Measurements from ENCODE around the gene CEP41. TPM values are rescaled to one million over a fixed set of nuclear protein-coding genes. Genes with fewer than 3 reads are reported as not detected.

Gene CEP41
- total RNA-seq, 4 donors from 2014 or later = 1.5 to 22.3 (median 8.3) TPM

DNA sequence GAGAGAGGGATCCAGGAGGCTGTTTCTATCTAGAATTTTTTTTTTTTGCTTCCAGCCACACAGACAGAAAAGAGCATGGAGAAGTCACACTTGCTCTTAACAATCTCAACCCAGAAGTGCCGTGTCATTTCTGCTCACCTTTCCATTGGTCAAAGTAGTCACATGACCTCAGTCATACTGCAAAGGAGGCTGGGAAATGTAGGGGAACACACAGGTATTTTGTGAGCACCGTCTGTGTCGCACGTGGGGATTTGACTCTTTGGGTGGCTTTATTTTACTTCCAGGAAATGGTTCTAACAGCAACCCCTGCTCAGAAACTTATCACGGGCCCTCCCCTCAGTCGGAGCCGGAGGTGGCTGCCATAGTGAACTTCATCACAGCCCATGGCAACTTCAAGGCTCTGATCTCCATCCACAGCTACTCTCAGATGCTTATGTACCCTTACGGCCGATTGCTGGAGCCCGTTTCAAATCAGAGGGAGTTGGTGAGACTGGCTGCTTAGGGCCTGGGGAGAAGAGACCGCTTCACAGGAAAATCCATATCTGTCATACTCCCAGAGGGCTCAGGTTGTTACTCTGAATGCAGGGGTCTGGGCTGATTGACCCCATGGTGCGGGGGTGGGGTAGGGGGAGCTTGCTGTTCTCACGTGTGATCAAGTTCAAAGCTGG, 73.6 kb downstream of the CEP41 start:
- TF ChIP-seq, protein P1, sequence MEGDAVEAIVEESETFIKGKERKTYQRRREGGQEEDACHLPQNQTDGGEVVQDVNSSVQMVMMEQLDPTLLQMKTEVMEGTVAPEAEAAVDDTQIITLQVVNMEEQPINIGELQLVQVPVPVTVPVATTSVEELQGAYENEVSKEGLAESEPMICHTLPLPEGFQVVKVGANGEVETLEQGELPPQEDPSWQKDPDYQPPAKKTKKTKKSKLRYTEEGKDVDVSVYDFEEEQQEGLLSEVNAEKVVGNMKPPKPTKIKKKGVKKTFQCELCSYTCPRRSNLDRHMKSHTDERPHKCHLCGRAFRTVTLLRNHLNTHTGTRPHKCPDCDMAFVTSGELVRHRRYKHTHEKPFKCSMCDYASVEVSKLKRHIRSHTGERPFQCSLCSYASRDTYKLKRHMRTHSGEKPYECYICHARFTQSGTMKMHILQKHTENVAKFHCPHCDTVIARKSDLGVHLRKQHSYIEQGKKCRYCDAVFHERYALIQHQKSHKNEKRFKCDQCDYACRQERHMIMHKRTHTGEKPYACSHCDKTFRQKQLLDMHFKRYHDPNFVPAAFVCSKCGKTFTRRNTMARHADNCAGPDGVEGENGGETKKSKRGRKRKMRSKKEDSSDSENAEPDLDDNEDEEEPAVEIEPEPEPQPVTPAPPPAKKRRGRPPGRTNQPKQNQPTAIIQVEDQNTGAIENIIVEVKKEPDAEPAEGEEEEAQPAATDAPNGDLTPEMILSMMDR (IDR thresholded peaks at IDR 0.05) = no peak
- TF ChIP-seq POLR2A (IDR thresholded peaks at IDR 0.05) = no peak
- no peaks in the 10 kb centered on the region for H3K27me3 ChIP-seq
- no peak overlapping the region for H3K4me3 ChIP-seq
- peak overlapping the region in 1 of 2 donors; percentile 78 for H3K27ac ChIP-seq
- no peaks in the 10 kb centered on the region for H3K4me1 ChIP-seq
- H3K36me3 ChIP-seq = no peaks in the 10 kb centered on the region
- no peak for DNase-seq
- H3K9me3 ChIP-seq = no peaks in the 10 kb centered on the region
- intact Hi-C loops (cut with DNase I; ENCODE audit: low total_unique reads) = no loop called here

GRCh38 chr7:130366564-130366963, 74.3 kb downstream of the CEP41 start:
- intact Hi-C loops (cut with DNase I; ENCODE audit: low total_unique reads) = no loop called here
- Histone ChIP-seq H3K4me1 (no peaks in the 10 kb centered on the region), H3K27ac (peak overlapping the region; percentile 28 to 78), H3K9me3 (no peaks in the 10 kb centered on the region), H3K4me3 (no peak overlapping the region), H3K36me3 (no peaks in the 10 kb centered on the region), H3K27me3 (no peaks in the 10 kb centered on the region)
- peak in 1 of 2 donors; percentile 12 for DNase-seq
- TF ChIP-seq, protein P1 (IDR thresholded peaks at IDR 0.05) = no peak
- no peak for TF ChIP-seq POLR2A (IDR thresholded peaks at IDR 0.05)

DNA sequence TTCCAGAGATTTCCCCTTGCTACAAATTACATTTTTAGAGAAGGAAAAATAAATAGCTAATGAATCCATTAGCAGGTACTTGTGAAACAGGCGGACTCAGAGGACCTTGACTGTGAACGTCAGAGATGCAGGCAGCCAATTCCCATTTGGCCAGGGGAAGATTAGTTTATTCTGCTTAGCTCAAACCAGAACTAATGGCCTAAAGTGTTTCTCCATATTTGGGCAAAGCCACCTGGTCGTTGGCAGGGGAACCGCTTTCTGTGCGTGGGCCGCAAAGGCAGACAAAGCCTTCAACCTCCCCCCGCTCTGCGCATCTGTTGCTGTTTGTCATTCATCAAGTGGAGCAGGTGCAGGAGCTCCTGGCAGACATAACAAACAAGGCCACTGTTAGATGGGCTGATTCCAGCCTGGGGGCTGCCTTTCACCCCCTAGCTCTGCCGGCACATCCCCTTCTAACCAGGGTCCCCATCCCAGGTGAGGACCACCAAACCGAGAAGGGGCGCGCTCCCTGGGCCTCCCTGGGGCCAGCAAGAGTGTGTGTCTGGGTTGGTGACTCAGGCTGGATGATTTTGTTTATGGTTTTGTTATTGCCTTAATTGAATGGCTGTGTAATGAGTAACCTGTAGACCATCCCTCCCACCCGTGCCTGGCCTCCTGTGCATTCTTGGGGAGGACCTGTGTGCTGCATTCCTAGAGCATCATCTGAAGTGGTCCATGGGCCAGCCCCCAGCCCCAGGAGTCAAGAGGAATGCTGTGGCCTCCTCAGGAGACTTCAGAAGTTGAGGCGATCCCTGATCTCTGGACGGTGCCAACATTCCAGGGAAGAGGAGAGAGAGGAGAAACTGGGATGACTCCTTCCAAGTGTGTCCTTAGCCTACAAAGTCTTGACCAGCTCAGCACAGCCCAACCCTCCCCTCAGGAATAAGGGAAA, 75.0 kb downstream of the CEP41 start:
- Histone ChIP-seq H3K27me3 (no peaks in the 10 kb centered on the region), H3K27ac (peak overlapping the region; percentile 28 to 78), H3K4me1 (no peaks in the 10 kb centered on the region), H3K4me3 (no peak overlapping the region), H3K36me3 (no peaks in the 10 kb centered on the region), H3K9me3 (no peaks in the 10 kb centered on the region)
- TF ChIP-seq, protein P1 (IDR thresholded peaks at IDR 0.05) = no peak
- no peak for TF ChIP-seq POLR2A (IDR thresholded peaks at IDR 0.05)
- intact Hi-C loops (cut with DNase I; ENCODE audit: low total_unique reads) = no loop called here
- DNase-seq = peak; percentile 71 to 88

DNA sequence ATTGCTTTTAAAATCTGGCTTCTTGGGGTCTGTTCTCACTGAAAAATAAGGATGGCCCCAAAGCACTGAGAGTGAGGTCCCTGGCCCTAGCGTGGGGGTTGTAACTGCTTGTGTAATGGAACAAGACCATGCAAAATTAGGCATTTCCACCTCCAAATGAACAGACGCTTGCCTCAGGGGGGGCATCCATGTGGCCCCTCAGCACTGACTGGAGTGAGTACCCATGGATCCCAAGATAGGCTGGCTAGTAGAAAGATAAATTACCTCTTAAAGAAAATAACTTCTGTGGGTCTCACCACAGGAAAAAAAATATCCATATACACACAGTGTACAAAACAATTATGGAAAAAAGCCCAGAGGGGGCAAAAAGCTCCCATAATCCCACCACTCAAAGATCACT, 75.7 kb downstream of the CEP41 start:
- Histone ChIP-seq H3K4me3 (no peak overlapping the region), H3K4me1 (no peaks in the 10 kb centered on the region), H3K36me3 (no peaks in the 10 kb centered on the region), H3K9me3 (no peaks in the 10 kb centered on the region), H3K27ac (peak overlapping the region; percentile 28 to 78), H3K27me3 (no peaks in the 10 kb centered on the region)
- intact Hi-C loops (cut with DNase I; ENCODE audit: low total_unique reads) = no loop called here
- TF ChIP-seq, protein P1 (IDR thresholded peaks at IDR 0.05) = no peak
- no peak for TF ChIP-seq POLR2A (IDR thresholded peaks at IDR 0.05)
- no peak for DNase-seq

DNA sequence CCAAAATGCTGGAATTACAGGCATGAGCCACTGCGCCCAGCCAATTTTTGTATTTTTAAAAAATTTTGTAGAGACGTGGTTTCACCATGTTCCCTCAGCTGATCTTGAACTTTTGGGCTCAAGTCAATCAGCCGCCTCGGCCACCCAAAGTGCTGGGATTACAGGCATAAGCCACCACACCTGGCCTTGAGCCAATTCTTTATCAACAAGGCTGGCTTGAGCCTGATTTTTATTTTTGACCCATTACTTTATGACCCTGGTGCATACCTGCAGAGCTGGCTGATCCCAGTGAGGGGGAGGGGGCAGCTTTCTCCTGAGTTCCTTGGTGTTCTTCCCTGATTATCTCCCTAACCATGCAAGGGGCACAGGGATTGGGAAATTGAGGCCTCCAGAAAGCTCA, 76.4 kb downstream of the CEP41 start:
- intact Hi-C loops (cut with DNase I; ENCODE audit: low total_unique reads) = no loop called here
- DNase-seq = no peak
- no peak overlapping the region for H3K4me3 ChIP-seq

More for the DNA sequence above, 76.4 kb downstream of the CEP41 start:
- H3K36me3 ChIP-seq = no peaks in the 10 kb centered on the region
- H3K27ac ChIP-seq = peak overlapping the region in 1 of 2 donors; percentile 78
- H3K27me3 ChIP-seq = no peaks in the 10 kb centered on the region
- no peaks in the 10 kb centered on the region for H3K9me3 ChIP-seq
- TF ChIP-seq, protein P1 (IDR thresholded peaks at IDR 0.05) = no peak
- no peak for TF ChIP-seq POLR2A (IDR thresholded peaks at IDR 0.05)
- H3K4me1 ChIP-seq = no peaks in the 10 kb centered on the region

Data from uterus (tissue), 4 donors.